ENCODE measurements around the gene CORO2A. TPM values are rescaled to one million over a fixed set of nuclear protein-coding genes. Genes with fewer than 3 reads are reported as not detected.

CORO2A gene
- polyA plus RNA-seq, 1 experiment, result 1.4 TPM

- ChIA-PET CTCF (no interaction called here), POLR2A (no interaction called here)
- no peak for TF ChIP-seq CTCF (IDR thresholded peaks at IDR 0.05; ENCODE audit: low read depth, low read length)
- Histone ChIP-seq H3K27ac (ENCODE audit: low read depth, low read length) (peak overlapping the region; percentile 21), H3K27me3 (ENCODE audit: control insufficient read depth, insufficient read depth, low read length) (no peaks in the 10 kb centered on the region), H3K4me3 (ENCODE audit: low read depth, low read length) (no peak overlapping the region), H3K9me3 (ENCODE audit: control insufficient read depth, insufficient read depth, low read length) (no peaks in the 10 kb centered on the region)
- no peak for DNase-seq (ENCODE audit: low read depth, low spot score)
These were observed 35.4 kb upstream of the CORO2A start for GRCh38 chr9:98227883-98228282.

GRCh38 chr9:98226957-98227356 lies 34.5 kb upstream of the CORO2A start:
- no peak for TF ChIP-seq CTCF (IDR thresholded peaks at IDR 0.05; ENCODE audit: low read depth, low read length)
- CTCF ChIA-PET, result no interaction called here
- peak overlapping the region; percentile 77 for H3K27ac ChIP-seq (ENCODE audit: low read depth, low read length)
- no peaks in the 10 kb centered on the region for H3K27me3 ChIP-seq (ENCODE audit: control insufficient read depth, insufficient read depth, low read length)
- no peak for DNase-seq (ENCODE audit: low read depth, low spot score)
- POLR2A ChIA-PET, result no interaction called here
- H3K4me3 ChIP-seq (ENCODE audit: low read depth, low read length), result no peak overlapping the region
- H3K9me3 ChIP-seq (ENCODE audit: control insufficient read depth, insufficient read depth, low read length), result no peaks in the 10 kb centered on the region

- POLR2A ChIA-PET, result no interaction called here
- CTCF ChIA-PET, result interaction anchor here (1.1 kb wide), 1 partner anchor 30 kb away, joined by 3 read pairs; no protein-coding TSS in a partner anchor
- H3K27ac ChIP-seq (ENCODE audit: low read depth, low read length), result peak overlapping the region; percentile 77
- no peak overlapping the region for H3K4me3 ChIP-seq (ENCODE audit: low read depth, low read length)
- no peaks in the 10 kb centered on the region for H3K9me3 ChIP-seq (ENCODE audit: control insufficient read depth, insufficient read depth, low read length)
- no peak for DNase-seq (ENCODE audit: low read depth, low spot score)
- no peak for TF ChIP-seq CTCF (IDR thresholded peaks at IDR 0.05; ENCODE audit: low read depth, low read length)
- H3K27me3 ChIP-seq (ENCODE audit: control insufficient read depth, insufficient read depth, low read length), result no peaks in the 10 kb centered on the region
These were observed 34.1 kb upstream of the CORO2A start for GRCh38 chr9:98226516-98226915.

GRCh38 chr9:98225015-98225442 lies 32.6 kb upstream of the CORO2A start:
- ChIA-PET POLR2A (interaction anchor here (2.8 kb wide), 1 partner anchor 31 kb away, joined by 23 read pairs; the partner anchor contains the start of gene TBC1D2), CTCF (no interaction called here)
- no peak for DNase-seq (ENCODE audit: low read depth, low spot score)
- peak overlapping the region; percentile 68 for H3K27ac ChIP-seq (ENCODE audit: low read depth, low read length)
- no peaks in the 10 kb centered on the region for H3K27me3 ChIP-seq (ENCODE audit: control insufficient read depth, insufficient read depth, low read length)
- no peaks in the 10 kb centered on the region for H3K9me3 ChIP-seq (ENCODE audit: control insufficient read depth, insufficient read depth, low read length)
- TF ChIP-seq CTCF (IDR thresholded peaks at IDR 0.05; ENCODE audit: low read depth, low read length), result no peak
- no peak overlapping the region for H3K4me3 ChIP-seq (ENCODE audit: low read depth, low read length)

GRCh38 chr9:98222885-98223691 lies 30.7 kb upstream of the CORO2A start:
- Histone ChIP-seq H3K27ac (ENCODE audit: low read depth, low read length) (peak overlapping the region; percentile 99), H3K9me3 (ENCODE audit: control insufficient read depth, insufficient read depth, low read length) (no peaks in the 10 kb centered on the region), H3K27me3 (ENCODE audit: control insufficient read depth, insufficient read depth, low read length) (no peaks in the 10 kb centered on the region), H3K4me3 (ENCODE audit: low read depth, low read length) (no peak overlapping the region)
- DNase-seq (ENCODE audit: low read depth, low spot score), result peak; percentile 97
- no peak for TF ChIP-seq CTCF (IDR thresholded peaks at IDR 0.05; ENCODE audit: low read depth, low read length)
- POLR2A ChIA-PET, result interaction anchor here (0.7 to 2.8 kb wide), 5 partner anchors 12 to 233 kb away, joined by 3 to 23 read pairs (median 5); partner anchors contain the start of gene TBC1D2
- CTCF ChIA-PET, result interaction anchor here (1.2 to 1.4 kb wide), 3 partner anchors 12 to 299 kb away, joined by 3 to 5 read pairs (median 3); no protein-coding TSS in a partner anchor

Data from AG04450 (cell line).